ENCODE results near the gene LRIT2. TPM values are rescaled to one million over a fixed set of nuclear protein-coding genes. Genes with fewer than 3 reads are reported as not detected.

LRIT2 gene
- total RNA-seq, 1 experiment from 2014 or later: not detected

DNA sequence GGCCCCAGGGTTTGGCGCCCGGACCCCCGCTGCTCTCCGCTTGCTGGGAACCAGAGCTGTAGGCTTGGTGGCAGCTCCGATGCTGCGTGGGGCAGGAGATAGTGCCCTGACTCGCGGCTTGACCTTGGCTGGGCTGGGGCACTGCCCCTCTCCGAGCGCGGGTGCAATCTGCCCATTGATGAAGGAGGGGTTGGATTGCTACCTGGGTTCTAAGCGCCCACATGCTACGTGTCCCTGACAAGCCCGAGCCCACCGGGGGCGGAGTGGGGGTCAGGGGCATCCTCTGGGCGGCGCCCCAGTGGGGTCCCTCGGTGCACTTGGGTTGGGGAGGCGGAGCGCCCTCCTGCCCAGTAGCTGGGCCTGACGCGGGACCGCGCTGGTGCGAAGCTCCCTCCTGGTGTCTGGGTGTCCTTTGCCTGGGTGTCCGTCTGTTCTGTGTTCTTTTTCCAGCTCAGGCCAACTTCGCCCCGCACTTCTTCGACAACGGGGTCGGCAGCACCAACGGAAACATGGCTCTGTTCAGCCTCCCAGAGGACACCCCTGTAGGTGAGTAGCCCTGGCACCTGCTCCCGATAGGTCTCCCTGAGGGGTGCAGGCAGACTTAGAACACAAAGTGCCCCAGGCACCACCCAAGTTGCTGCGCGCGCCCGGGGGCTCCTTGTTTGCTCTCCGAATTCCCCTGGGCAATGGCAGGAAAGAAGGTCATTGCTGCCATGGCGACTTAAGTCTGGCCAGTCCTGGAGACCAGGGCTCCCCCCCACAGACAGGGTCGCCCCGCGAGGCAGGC lies 30.1 kb downstream of the LRIT2 start:
- no peaks in the 10 kb centered on the region for H3K79me1 ChIP-seq (ENCODE audit: insufficient read depth, low read depth, low read length, poor library complexity, severe bottlenecking)
- H3K9ac ChIP-seq (ENCODE audit: extremely low read depth, insufficient read length, low read length): peak overlapping the region; percentile 46
- H3K4me3 Mint-ChIP-seq: peak overlapping the region; percentile 64 to 82
- H3K27me3 Mint-ChIP-seq (ENCODE audit: low read depth): peaks cover 64% of the 10 kb centered on the region
- no peak overlapping the region; the same call in 1 of the 2 replicates for H2BK15ac ChIP-seq (ENCODE audit: low read depth, low read length)
- no peak overlapping the region for H3K56ac ChIP-seq (ENCODE audit: insufficient read length, low read depth, low read length)
- no peak for DNase-seq
- H4K20me1 ChIP-seq (ENCODE audit: control insufficient read depth, insufficient read depth, insufficient read length): no peaks in the 10 kb centered on the region
- TF ChIP-seq, protein P1, sequence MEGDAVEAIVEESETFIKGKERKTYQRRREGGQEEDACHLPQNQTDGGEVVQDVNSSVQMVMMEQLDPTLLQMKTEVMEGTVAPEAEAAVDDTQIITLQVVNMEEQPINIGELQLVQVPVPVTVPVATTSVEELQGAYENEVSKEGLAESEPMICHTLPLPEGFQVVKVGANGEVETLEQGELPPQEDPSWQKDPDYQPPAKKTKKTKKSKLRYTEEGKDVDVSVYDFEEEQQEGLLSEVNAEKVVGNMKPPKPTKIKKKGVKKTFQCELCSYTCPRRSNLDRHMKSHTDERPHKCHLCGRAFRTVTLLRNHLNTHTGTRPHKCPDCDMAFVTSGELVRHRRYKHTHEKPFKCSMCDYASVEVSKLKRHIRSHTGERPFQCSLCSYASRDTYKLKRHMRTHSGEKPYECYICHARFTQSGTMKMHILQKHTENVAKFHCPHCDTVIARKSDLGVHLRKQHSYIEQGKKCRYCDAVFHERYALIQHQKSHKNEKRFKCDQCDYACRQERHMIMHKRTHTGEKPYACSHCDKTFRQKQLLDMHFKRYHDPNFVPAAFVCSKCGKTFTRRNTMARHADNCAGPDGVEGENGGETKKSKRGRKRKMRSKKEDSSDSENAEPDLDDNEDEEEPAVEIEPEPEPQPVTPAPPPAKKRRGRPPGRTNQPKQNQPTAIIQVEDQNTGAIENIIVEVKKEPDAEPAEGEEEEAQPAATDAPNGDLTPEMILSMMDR (conservative IDR thresholded peaks at IDR 0.05): no peak
- H2BK120ac ChIP-seq (ENCODE audit: low read depth, low read length, poor library complexity, severe bottlenecking): no peak overlapping the region
- no peak overlapping the region for H3K23ac ChIP-seq (ENCODE audit: insufficient read length, low read depth, low read length)
- WGBS (ENCODE audit: extremely low coverage, insufficient read length, low lambda C conversion rate): no CpG with 5 or more reads among the region's 43 CpGs
- no peaks in the 10 kb centered on the region for H3K9me3 ChIP-seq (ENCODE audit: control insufficient read depth, low read depth, low read length)
- no peak overlapping the region for H4K8ac ChIP-seq (replicated peaks; ENCODE audit: insufficient read length, low read depth, low read length)
- no peak overlapping the region for H3K18ac ChIP-seq (ENCODE audit: insufficient read length, low read depth, low read length)
- peaks cover 12% of the 10 kb centered on the region for H3K23me2 ChIP-seq (ENCODE audit: insufficient read length, low read depth, low read length, poor library complexity, severe bottlenecking)
- no peak overlapping the region for H3K27ac Mint-ChIP-seq
- peaks cover 7 to 9% of the 10 kb centered on the region in 2 experiments for H3K4me1 Mint-ChIP-seq
- H2BK12ac ChIP-seq (ENCODE audit: insufficient read length, low read depth, low read length): no peak overlapping the region
- H3K9me3 Mint-ChIP-seq: no peaks in the 10 kb centered on the region
- no peak overlapping the region for H3K14ac ChIP-seq (ENCODE audit: insufficient read depth, low read length)
- no peak overlapping the region for H2BK5ac ChIP-seq (ENCODE audit: insufficient read length, low read length)
- no peak overlapping the region for H2AFZ ChIP-seq (ENCODE audit: low read length)
- no peak overlapping the region for H4K91ac ChIP-seq (ENCODE audit: insufficient read length, low read depth, low read length)
- H3K79me2 ChIP-seq (ENCODE audit: insufficient read depth, low read length): no peaks in the 10 kb centered on the region
- no peaks in the 10 kb centered on the region; the same call in 1 of the 2 replicates for H3K4me1 ChIP-seq (ENCODE audit: insufficient read depth, low read length)
- H3K27ac ChIP-seq (ENCODE audit: insufficient read length, low read depth, low read length): no peak overlapping the region
- peaks cover 17% of the 10 kb centered on the region for H3K27me3 ChIP-seq (ENCODE audit: insufficient read depth, low read length)
- no peak overlapping the region for H4K5ac ChIP-seq (ENCODE audit: insufficient read length, low read depth, low read length)
- peak overlapping the region; percentile 75 for H3K4me2 ChIP-seq (ENCODE audit: insufficient read depth, insufficient read length, low read length)
- no peak overlapping the region for H2BK20ac ChIP-seq (ENCODE audit: low read depth, low read length, poor library complexity, severe bottlenecking)
- no peak overlapping the region for H3T11ph ChIP-seq (ENCODE audit: low read length)
- no peak overlapping the region for H3K4ac ChIP-seq (ENCODE audit: low read depth, low read length)
- no peak overlapping the region for H2AK5ac ChIP-seq (ENCODE audit: insufficient read length, low read length)
- peaks cover 0 to 2% (median 0%) of the 10 kb centered on the region in 3 experiments; a peak in 3 of 7 replicates for H3K36me3 Mint-ChIP-seq (ENCODE audit: insufficient read depth in 1 of 3, low read depth in 3 of 3)

All from H9 (cell line).